DOHH2 (cell line): ENCODE measurements around the gene ANGPTL1.

ENCODE experiments used
- EZH2phosphoT487 ChIP-seq: fragments of 200-600 bp; sonication (generic); IDR thresholded peaks from 2 replicates; pipeline ENCODE4 v1.6.1; 2017; ENCODE audit warnings: borderline replicate concordance, mild to moderate bottlenecking, antibody characterized with exemption, low read length, moderate library complexity, mixed read lengths
- TF ChIP-seq, protein P1 (sequence below): fragments of 200-600 bp; sonication (generic); IDR thresholded peaks from one replicate; pipeline ENCODE4 v1.5.1; 2014; ENCODE audit warnings: antibody characterized with exemption, mild to moderate bottlenecking, low read depth, low read length; ENCODE audit not compliant: poor library complexity, severe bottlenecking

DNA sequence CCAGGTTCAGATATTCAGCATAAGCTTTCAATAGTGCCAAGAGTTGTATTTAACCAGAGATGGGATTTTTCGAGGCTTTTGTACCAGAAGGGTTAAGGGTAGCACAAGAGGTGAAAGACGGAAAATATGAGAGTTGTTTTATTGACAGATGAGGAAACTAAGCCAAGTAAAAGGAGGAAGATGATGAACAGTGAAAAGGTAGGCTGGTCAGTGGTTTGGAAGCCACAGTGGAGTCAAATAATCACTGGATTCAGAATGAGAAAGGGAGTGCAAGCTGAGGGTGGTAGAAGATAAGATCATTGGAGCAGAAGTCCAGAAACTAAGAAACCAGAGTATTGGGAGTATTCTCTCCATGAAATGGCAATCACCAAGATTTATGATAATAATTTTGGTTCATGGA, 45.7 kb downstream of the ANGPTL1 start:
- TF ChIP-seq, protein P1, sequence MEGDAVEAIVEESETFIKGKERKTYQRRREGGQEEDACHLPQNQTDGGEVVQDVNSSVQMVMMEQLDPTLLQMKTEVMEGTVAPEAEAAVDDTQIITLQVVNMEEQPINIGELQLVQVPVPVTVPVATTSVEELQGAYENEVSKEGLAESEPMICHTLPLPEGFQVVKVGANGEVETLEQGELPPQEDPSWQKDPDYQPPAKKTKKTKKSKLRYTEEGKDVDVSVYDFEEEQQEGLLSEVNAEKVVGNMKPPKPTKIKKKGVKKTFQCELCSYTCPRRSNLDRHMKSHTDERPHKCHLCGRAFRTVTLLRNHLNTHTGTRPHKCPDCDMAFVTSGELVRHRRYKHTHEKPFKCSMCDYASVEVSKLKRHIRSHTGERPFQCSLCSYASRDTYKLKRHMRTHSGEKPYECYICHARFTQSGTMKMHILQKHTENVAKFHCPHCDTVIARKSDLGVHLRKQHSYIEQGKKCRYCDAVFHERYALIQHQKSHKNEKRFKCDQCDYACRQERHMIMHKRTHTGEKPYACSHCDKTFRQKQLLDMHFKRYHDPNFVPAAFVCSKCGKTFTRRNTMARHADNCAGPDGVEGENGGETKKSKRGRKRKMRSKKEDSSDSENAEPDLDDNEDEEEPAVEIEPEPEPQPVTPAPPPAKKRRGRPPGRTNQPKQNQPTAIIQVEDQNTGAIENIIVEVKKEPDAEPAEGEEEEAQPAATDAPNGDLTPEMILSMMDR = no peak
- no peak for TF ChIP-seq EZH2phosphoT487
